ENCODE data around the gene BORCS8. TPM values are rescaled to one million over a fixed set of nuclear protein-coding genes. Genes with fewer than 3 reads are reported as not detected.
A peak's percentile ranks its signal among the peaks of the same experiment; 100 is the strongest.

The BORCS8 gene
- total RNA-seq, 1 donor from 2014 or later: 28.0 TPM

DNA sequence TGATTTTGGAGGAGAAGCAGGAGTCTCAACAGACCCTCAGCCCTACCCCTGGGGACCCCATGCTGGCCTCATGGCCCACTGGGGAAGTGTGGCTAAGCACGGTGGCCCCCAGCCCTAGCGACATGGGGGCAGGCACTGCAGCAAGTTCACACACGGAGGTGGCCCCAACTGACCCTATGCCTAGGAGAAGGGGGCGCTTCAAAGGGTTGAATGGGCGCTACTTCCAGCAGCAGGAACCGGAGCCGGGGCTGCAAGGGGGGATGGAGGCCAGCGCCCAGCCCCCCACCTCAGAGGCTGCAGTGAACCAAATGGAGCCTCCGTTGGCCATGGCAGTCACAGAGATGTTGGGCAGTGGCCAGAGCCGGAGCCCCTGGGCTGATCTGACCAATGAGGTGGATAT lies 34.7 kb upstream of the BORCS8 start:
- H3K36me3 Mint-ChIP-seq (ENCODE audit: low read depth): no peaks in the 10 kb centered on the region
- H3K4me1 Mint-ChIP-seq: no peaks in the 10 kb centered on the region
- DNase-seq (ENCODE audit: low read depth, low spot score): no peak
- TF ChIP-seq, protein P1, sequence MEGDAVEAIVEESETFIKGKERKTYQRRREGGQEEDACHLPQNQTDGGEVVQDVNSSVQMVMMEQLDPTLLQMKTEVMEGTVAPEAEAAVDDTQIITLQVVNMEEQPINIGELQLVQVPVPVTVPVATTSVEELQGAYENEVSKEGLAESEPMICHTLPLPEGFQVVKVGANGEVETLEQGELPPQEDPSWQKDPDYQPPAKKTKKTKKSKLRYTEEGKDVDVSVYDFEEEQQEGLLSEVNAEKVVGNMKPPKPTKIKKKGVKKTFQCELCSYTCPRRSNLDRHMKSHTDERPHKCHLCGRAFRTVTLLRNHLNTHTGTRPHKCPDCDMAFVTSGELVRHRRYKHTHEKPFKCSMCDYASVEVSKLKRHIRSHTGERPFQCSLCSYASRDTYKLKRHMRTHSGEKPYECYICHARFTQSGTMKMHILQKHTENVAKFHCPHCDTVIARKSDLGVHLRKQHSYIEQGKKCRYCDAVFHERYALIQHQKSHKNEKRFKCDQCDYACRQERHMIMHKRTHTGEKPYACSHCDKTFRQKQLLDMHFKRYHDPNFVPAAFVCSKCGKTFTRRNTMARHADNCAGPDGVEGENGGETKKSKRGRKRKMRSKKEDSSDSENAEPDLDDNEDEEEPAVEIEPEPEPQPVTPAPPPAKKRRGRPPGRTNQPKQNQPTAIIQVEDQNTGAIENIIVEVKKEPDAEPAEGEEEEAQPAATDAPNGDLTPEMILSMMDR (conservative IDR thresholded peaks at IDR 0.05): no peak
- H3K27me3 Mint-ChIP-seq (ENCODE audit: low read depth): peaks cover 59% of the 10 kb centered on the region
- H3K9me3 Mint-ChIP-seq: no peaks in the 10 kb centered on the region
- H3K27ac Mint-ChIP-seq (ENCODE audit: unreplicated experiment): no peak overlapping the region
- H3K4me3 Mint-ChIP-seq: no peak overlapping the region

DNA sequence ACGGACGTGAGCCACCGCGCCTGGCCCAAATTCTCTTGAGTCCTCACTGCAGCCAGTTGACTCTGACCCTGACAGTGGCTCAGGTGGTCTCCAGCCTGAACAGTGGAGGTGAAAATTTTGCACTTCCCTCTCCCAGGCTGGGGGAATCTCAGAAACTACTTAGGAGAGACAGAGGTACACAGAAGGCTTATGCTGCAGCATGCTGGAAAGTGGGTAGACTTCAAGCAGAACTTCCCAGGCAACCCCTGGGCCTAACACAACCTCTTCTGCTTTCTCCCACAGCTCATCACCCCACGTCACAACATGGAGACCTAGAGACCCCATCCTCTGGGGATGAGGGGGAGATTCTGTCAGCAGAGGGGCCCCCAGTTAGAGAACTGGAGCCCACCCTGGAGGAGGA lies 34.3 kb upstream of the BORCS8 start:
- Mint-ChIP-seq H3K27me3 (ENCODE audit: low read depth) (peaks cover 58% of the 10 kb centered on the region), H3K4me1 (no peaks in the 10 kb centered on the region), H3K4me3 (no peak overlapping the region), H3K27ac (ENCODE audit: unreplicated experiment) (no peak overlapping the region), H3K9me3 (no peaks in the 10 kb centered on the region), H3K36me3 (ENCODE audit: low read depth) (no peaks in the 10 kb centered on the region)
- TF ChIP-seq, protein P1 (conservative IDR thresholded peaks at IDR 0.05): no peak
- no peak for DNase-seq (ENCODE audit: low read depth, low spot score)

DNA sequence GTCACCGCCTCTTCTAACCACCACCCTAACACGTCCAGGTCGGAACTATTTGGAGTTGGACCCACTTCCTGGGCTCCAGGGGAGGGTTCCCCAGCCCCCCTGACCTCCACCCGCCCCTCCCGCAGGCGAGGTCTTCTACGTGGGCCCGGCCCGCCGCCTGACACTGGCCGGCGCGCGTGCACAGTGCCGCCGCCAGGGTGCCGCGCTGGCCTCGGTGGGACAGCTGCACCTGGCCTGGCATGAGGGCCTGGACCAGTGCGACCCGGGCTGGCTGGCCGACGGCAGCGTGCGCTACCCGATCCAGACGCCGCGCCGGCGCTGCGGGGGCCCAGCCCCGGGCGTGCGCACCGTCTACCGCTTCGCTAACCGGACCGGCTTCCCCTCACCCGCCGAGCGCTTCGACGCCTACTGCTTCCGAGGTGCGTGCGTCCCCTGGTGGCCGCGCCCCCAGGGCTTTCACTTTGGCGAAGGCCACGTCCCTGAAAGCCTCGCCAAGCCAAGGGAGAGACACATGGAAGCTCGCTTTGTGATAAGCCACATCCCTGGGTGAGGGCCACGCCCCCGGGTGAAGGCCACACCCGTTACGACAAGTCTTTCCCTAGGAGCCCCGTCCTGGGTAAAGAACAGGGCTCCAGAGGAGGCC lies 33.0 kb upstream of the BORCS8 start:
- H3K4me3 Mint-ChIP-seq: no peak overlapping the region
- H3K27me3 Mint-ChIP-seq (ENCODE audit: low read depth): peaks cover 58% of the 10 kb centered on the region
- no peaks in the 10 kb centered on the region for H3K9me3 Mint-ChIP-seq

DNA sequence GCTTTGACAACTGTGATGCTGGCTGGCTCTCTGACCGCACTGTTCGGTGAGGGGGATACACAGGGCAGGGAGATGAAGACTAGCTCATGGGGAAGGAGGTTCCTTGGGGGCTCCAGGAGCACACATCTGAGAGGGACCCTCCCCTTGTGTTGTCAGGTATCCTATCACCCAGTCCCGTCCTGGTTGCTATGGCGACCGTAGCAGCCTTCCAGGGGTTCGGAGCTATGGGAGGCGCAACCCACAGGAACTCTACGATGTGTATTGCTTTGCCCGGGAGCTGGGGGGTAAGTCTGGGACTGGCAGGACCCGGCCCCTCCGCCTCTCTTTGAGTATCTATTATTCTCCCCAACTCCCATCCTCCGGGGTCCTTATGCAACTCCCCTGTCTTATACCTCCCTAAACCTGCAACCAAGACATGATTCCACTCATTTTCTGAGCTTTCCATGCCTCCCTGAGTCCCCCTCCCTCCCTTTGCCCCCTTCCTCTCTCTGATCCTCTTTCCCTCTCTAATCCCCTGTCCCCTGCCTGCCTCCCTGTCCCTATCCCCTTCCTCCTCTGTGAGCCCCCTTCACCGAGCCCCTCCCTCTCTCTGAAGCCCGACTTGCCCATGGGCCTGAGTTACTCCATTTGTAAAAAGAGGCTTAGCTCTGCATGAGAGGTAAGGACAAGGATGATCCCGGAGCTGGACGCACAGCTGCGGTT lies 32.3 kb upstream of the BORCS8 start:
- H3K27me3 Mint-ChIP-seq (ENCODE audit: low read depth): peaks cover 56% of the 10 kb centered on the region
- no peaks in the 10 kb centered on the region for H3K4me1 Mint-ChIP-seq
- no peak for DNase-seq (ENCODE audit: low read depth, low spot score)
- H3K4me3 Mint-ChIP-seq: no peak overlapping the region
- H3K27ac Mint-ChIP-seq (ENCODE audit: unreplicated experiment): no peak overlapping the region
- TF ChIP-seq, protein P1 (conservative IDR thresholded peaks at IDR 0.05): no peak
- H3K9me3 Mint-ChIP-seq: no peaks in the 10 kb centered on the region
- H3K36me3 Mint-ChIP-seq (ENCODE audit: low read depth): no peaks in the 10 kb centered on the region

More for the DNA sequence above, 33.0 kb upstream of the BORCS8 start:
- no peaks in the 10 kb centered on the region for H3K36me3 Mint-ChIP-seq (ENCODE audit: low read depth)
- DNase-seq (ENCODE audit: low read depth, low spot score): peak; percentile 65
- TF ChIP-seq, protein P1 (conservative IDR thresholded peaks at IDR 0.05): peak; percentile 67
- no peaks in the 10 kb centered on the region for H3K4me1 Mint-ChIP-seq
- H3K27ac Mint-ChIP-seq (ENCODE audit: unreplicated experiment): no peak overlapping the region

DNA sequence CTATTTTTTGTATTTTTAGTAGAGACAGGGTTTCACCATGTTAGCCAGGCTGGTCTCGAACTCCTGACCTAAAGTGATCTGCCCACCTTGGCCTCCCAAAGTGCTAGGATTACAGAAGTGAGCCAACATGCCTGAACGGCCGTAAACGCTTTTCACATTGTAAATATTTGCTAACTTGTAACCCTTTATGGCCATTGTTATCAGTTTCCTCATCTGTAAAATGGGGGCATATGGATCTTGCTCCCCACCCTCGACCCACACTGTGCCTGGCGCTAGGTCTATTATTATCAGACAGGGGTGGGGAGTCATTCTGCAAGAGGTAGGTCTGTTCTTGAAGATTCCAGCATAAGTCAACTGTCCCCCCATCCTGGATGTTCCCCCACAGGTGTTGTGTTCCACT lies 31.7 kb upstream of the BORCS8 start:
- Mint-ChIP-seq H3K36me3 (ENCODE audit: low read depth) (no peaks in the 10 kb centered on the region), H3K27ac (ENCODE audit: unreplicated experiment) (no peak overlapping the region), H3K4me3 (no peak overlapping the region), H3K9me3 (no peaks in the 10 kb centered on the region), H3K27me3 (ENCODE audit: low read depth) (peaks cover 52% of the 10 kb centered on the region), H3K4me1 (no peaks in the 10 kb centered on the region)
- TF ChIP-seq, protein P1 (conservative IDR thresholded peaks at IDR 0.05): no peak
- DNase-seq (ENCODE audit: low read depth, low spot score): no peak
